Kidney epithelial cell (primary cell): ENCODE results near the gene STEAP1B. TPM values are rescaled to one million over a fixed set of nuclear protein-coding genes. Genes with fewer than 3 reads are reported as not detected.

Source experiments
- DNase-seq: peaks from one replicate; pipeline ENCODE4 v3.0.0-alpha.2; 2010; ENCODE audit warnings: low read depth
- H3K27me3 ChIP-seq: 2 replicates; pipeline ENCODE4 v1.6.0; 2011; ENCODE audit warnings: low read length; ENCODE audit not compliant: control insufficient read depth, insufficient read depth
- H3K36me3 ChIP-seq: 2 replicates; pipeline ENCODE4 v1.5.1; 2011; ENCODE audit warnings: low read length; ENCODE audit not compliant: control insufficient read depth, insufficient read depth
- H3K4me3 ChIP-seq: 2 replicates; pipeline ENCODE4 v1.5.1; 2011; ENCODE audit warnings: low read depth, mild to moderate bottlenecking, control low read depth, low read length
- CTCF ChIP-seq: IDR thresholded peaks from 2 replicates; pipeline ENCODE4 v1.5.1; 2011; ENCODE audit warnings: mild to moderate bottlenecking, moderate library complexity, low read length, control low read depth, inconsistent platforms; ENCODE audit not compliant: insufficient read depth, poor library complexity, severe bottlenecking
- total RNA-seq: library from RNA; depleted of rRNA; stranded (reverse); fragments of >200 nt; gene quantifications from 2 replicates; pipeline ENCODE4 v1.2.3, GENCODE V29; 2015

Gene STEAP1B
- total RNA-seq, 1 donor from 2014 or later: not detected

GRCh38 chr7:22380333-22380732 is 119.7 kb downstream of the STEAP1B start:
- no peaks in the 10 kb centered on the region for H3K27me3 ChIP-seq
- no peak for DNase-seq
- H3K36me3 ChIP-seq: no peaks in the 10 kb centered on the region
- H3K4me3 ChIP-seq: no peak overlapping the region
- TF ChIP-seq CTCF: no peak

- Histone ChIP-seq H3K36me3 (no peaks in the 10 kb centered on the region), H3K27me3 (no peaks in the 10 kb centered on the region), H3K4me3 (no peak overlapping the region)
- TF ChIP-seq CTCF: no peak
- no peak for DNase-seq
Observed at GRCh38 chr7:22378199-22378980, 121.6 kb downstream of the STEAP1B start.

- no peaks in the 10 kb centered on the region for H3K27me3 ChIP-seq
- no peaks in the 10 kb centered on the region for H3K36me3 ChIP-seq
- H3K4me3 ChIP-seq: no peak overlapping the region
- TF ChIP-seq CTCF: no peak
- no peak for DNase-seq
Observed at GRCh38 chr7:22377703-22378102, 122.3 kb downstream of the STEAP1B start.

- Histone ChIP-seq H3K27me3 (no peaks in the 10 kb centered on the region), H3K4me3 (no peak overlapping the region), H3K36me3 (no peaks in the 10 kb centered on the region)
- no peak for DNase-seq
- TF ChIP-seq CTCF: no peak
Observed at GRCh38 chr7:22375359-22376048, 124.5 kb downstream of the STEAP1B start.

- Histone ChIP-seq H3K36me3 (no peaks in the 10 kb centered on the region), H3K27me3 (no peaks in the 10 kb centered on the region), H3K4me3 (no peak overlapping the region)
- DNase-seq: no peak
- TF ChIP-seq CTCF: no peak
Observed at GRCh38 chr7:22373911-22374310, 126.1 kb downstream of the STEAP1B start.

- H3K27me3 ChIP-seq: no peaks in the 10 kb centered on the region
- DNase-seq: no peak
- no peaks in the 10 kb centered on the region for H3K36me3 ChIP-seq
- no peak overlapping the region for H3K4me3 ChIP-seq
- TF ChIP-seq CTCF: no peak
Observed at GRCh38 chr7:22373388-22373787, 126.6 kb downstream of the STEAP1B start.
